ACC112 (cell line): ENCODE measurements around the gene RHOB.
"Not testable (repeated sequence)": the region's sequence is repeated elsewhere in the genome, so short reads cannot be mapped to it uniquely, and the experiment has no call there.

Source experiments
- H2AFZ ChIP-seq: fragments of 200-600 bp; sonication (generic); one replicate; pipeline ENCODE4 v1.6.0; 2017; ENCODE audit warnings: antibody characterized with exemption, low read length; ENCODE audit not compliant: unreplicated experiment
- H3K27ac ChIP-seq: fragments of 200-600 bp; sonication (generic); 2 replicates; pipeline ENCODE4 v1.5.1; 2014; ENCODE audit warnings: low read depth, mild to moderate bottlenecking, antibody characterized with exemption, low read length, moderate library complexity
- H3K27me3 ChIP-seq: fragments of 200-600 bp; sonication (generic); 2 replicates; pipeline ENCODE4 v1.6.1; 2014; ENCODE audit warnings: mild to moderate bottlenecking, antibody characterized with exemption, low read length, moderate library complexity, mixed read lengths; ENCODE audit not compliant: insufficient read depth
- H3K36me3 ChIP-seq: fragments of 200-600 bp; sonication (generic); 2 replicates; pipeline ENCODE4 v1.6.1; 2016; ENCODE audit warnings: mild to moderate bottlenecking, antibody characterized with exemption, low read length, moderate library complexity, mixed read lengths; ENCODE audit not compliant: insufficient read depth
- H3K4me1 ChIP-seq: fragments of 200-600 bp; sonication (generic); one replicate; pipeline ENCODE4 v1.6.1; 2016; ENCODE audit warnings: low read length, mixed read lengths; ENCODE audit not compliant: insufficient read depth, unreplicated experiment, control insufficient read depth
- H3K4me3 ChIP-seq: fragments of 200-600 bp; sonication (generic); 2 replicates; pipeline ENCODE4 v1.5.1; 2014; ENCODE audit warnings: mild to moderate bottlenecking, low read depth, low read length
- H3K79me2 ChIP-seq: fragments of 200-600 bp; sonication (generic); one replicate; pipeline ENCODE4 v1.6.0; 2016; ENCODE audit warnings: low read length; ENCODE audit not compliant: control insufficient read depth, unreplicated experiment, insufficient read depth

RHOB gene

GRCh38 chr2:20430035-20430434, 16.8 kb upstream of the RHOB start:
- no peak overlapping the region for H3K27ac ChIP-seq
- no peak overlapping the region for H2AFZ ChIP-seq
- H3K36me3 ChIP-seq = no peaks in the 10 kb centered on the region
- peaks cover 19% of the 10 kb centered on the region for H3K4me1 ChIP-seq
- H3K79me2 ChIP-seq = no peaks in the 10 kb centered on the region
- H3K4me3 ChIP-seq = no peak overlapping the region
- H3K27me3 ChIP-seq = no peaks in the 10 kb centered on the region

GRCh38 chr2:20430461-20431300, 16.2 kb upstream of the RHOB start:
- peaks cover 13% of the 10 kb centered on the region for H3K4me1 ChIP-seq
- H2AFZ ChIP-seq = no peak overlapping the region
- no peak overlapping the region for H3K4me3 ChIP-seq
- H3K36me3 ChIP-seq = no peaks in the 10 kb centered on the region
- no peaks in the 10 kb centered on the region for H3K79me2 ChIP-seq
- no peaks in the 10 kb centered on the region for H3K27me3 ChIP-seq
- no peak overlapping the region for H3K27ac ChIP-seq

- H2AFZ ChIP-seq = no peak overlapping the region
- H3K27me3 ChIP-seq = no peaks in the 10 kb centered on the region
- no peaks in the 10 kb centered on the region for H3K36me3 ChIP-seq
- H3K4me1 ChIP-seq = peaks cover 7% of the 10 kb centered on the region
- H3K79me2 ChIP-seq = no peaks in the 10 kb centered on the region
- no peak overlapping the region for H3K27ac ChIP-seq
- no peak overlapping the region for H3K4me3 ChIP-seq
These were observed 15.6 kb upstream of the RHOB start for GRCh38 chr2:20431301-20431698.

GRCh38 chr2:20431772-20432171, 15.1 kb upstream of the RHOB start:
- Histone ChIP-seq H3K4me1 (peaks cover 7% of the 10 kb centered on the region), H3K4me3 (no peak overlapping the region), H3K27me3 (no peaks in the 10 kb centered on the region), H3K27ac (no peak overlapping the region), H2AFZ (no peak overlapping the region), H3K79me2 (no peaks in the 10 kb centered on the region), H3K36me3 (no peaks in the 10 kb centered on the region)

- Histone ChIP-seq H3K4me1 (peaks cover 7% of the 10 kb centered on the region), H2AFZ (no peak overlapping the region), H3K36me3 (no peaks in the 10 kb centered on the region), H3K79me2 (no peaks in the 10 kb centered on the region), H3K4me3 (no peak overlapping the region), H3K27me3 (no peaks in the 10 kb centered on the region), H3K27ac (no peak overlapping the region)
These were observed 14.2 kb upstream of the RHOB start for GRCh38 chr2:20432714-20433113.

- H2AFZ ChIP-seq = no peak overlapping the region
- no peak overlapping the region for H3K27ac ChIP-seq
- no peaks in the 10 kb centered on the region for H3K36me3 ChIP-seq
- H3K4me3 ChIP-seq = no peak overlapping the region
- H3K27me3 ChIP-seq = no peaks in the 10 kb centered on the region
- H3K4me1 ChIP-seq = peaks cover 13% of the 10 kb centered on the region
- H3K79me2 ChIP-seq = no peaks in the 10 kb centered on the region
These were observed 13.6 kb upstream of the RHOB start for GRCh38 chr2:20433249-20433648.

GRCh38 chr2:20433946-20434553, 12.8 kb upstream of the RHOB start:
- Histone ChIP-seq H3K79me2 (no peaks in the 10 kb centered on the region), H3K27me3 (no peaks in the 10 kb centered on the region), H3K4me1 (peaks cover 19% of the 10 kb centered on the region), H3K27ac (no peak overlapping the region), H2AFZ (no peak overlapping the region), H3K4me3 (no peak overlapping the region), H3K36me3 (no peaks in the 10 kb centered on the region)

GRCh38 chr2:20434588-20435294, 12.1 kb upstream of the RHOB start:
- Histone ChIP-seq H3K4me1 (peaks cover 26% of the 10 kb centered on the region), H3K27me3 (no peaks in the 10 kb centered on the region), H3K36me3 (no peaks in the 10 kb centered on the region), H3K4me3 (no peak overlapping the region), H3K79me2 (no peaks in the 10 kb centered on the region), H2AFZ (no peak overlapping the region), H3K27ac (no peak overlapping the region)

- peaks cover 27% of the 10 kb centered on the region for H3K4me1 ChIP-seq
- not testable (repeated sequence) for H3K27ac ChIP-seq, H3K79me2 ChIP-seq, H3K4me3 ChIP-seq, H3K36me3 ChIP-seq, H3K27me3 ChIP-seq, H2AFZ ChIP-seq
These were observed 11.4 kb upstream of the RHOB start for GRCh38 chr2:20435456-20435855.

GRCh38 chr2:20436716-20437470, 10.0 kb upstream of the RHOB start:
- no peaks in the 10 kb centered on the region for H3K27me3 ChIP-seq
- no peak overlapping the region for H3K4me3 ChIP-seq
- H3K4me1 ChIP-seq = peaks cover 20% of the 10 kb centered on the region
- no peaks in the 10 kb centered on the region for H3K79me2 ChIP-seq
- no peaks in the 10 kb centered on the region for H3K36me3 ChIP-seq
- H2AFZ ChIP-seq = no peak overlapping the region
- H3K27ac ChIP-seq = no peak overlapping the region
